IMR-90 (cell line): ENCODE data around the gene SPATC1L.

ENCODE experiments used
- CTCF ChIP-seq: conservative IDR thresholded peaks from 2 replicates; pipeline ENCODE4 v1.5.1; 2012; ENCODE audit warnings: mild to moderate bottlenecking, low read depth, low read length, improper control_type of control experiment
- FOS ChIP-seq: fragments of 150-350 bp; IDR thresholded peaks from 2 replicates; pipeline ENCODE4 v1.6.1; 2016; ENCODE audit warnings: low read depth, low read length
- MXI1 ChIP-seq: IDR thresholded peaks from 2 replicates; pipeline ENCODE4 v1.6.1; 2012; ENCODE audit warnings: low read depth, mild to moderate bottlenecking, low read length, moderate library complexity, borderline replicate concordance
- POLR2A ChIP-seq: IDR thresholded peaks from 2 replicates; pipeline ENCODE4 v1.6.1; 2012; ENCODE audit warnings: mild to moderate bottlenecking, low read depth, low read length
- RAD21 ChIP-seq: IDR thresholded peaks from 2 replicates; pipeline ENCODE4 v1.6.1; 2012; ENCODE audit warnings: low read length, improper control_type of control experiment

- TF ChIP-seq MXI1: no peak
- no peak for TF ChIP-seq CTCF
- no peak for TF ChIP-seq POLR2A
- TF ChIP-seq FOS: no peak
- no peak for TF ChIP-seq RAD21
Observed at GRCh38 chr21:46219591-46220239, 35.5 kb upstream of the SPATC1L start.
